Mononuclear cell (primary cell): Measurements from ENCODE around the gene ATG10. TPM values are rescaled to one million over a fixed set of nuclear protein-coding genes. Genes with fewer than 3 reads are reported as not detected.

Source experiments
- H3K27me3 ChIP-seq: 2 replicates; pipeline ENCODE4 v1.6.0; 2011; ENCODE audit warnings: low read length, control low read depth; ENCODE audit not compliant: insufficient read depth
- H3K4me1 ChIP-seq: 2 replicates; pipeline ENCODE4 v1.5.1; 2011; ENCODE audit warnings: mild to moderate bottlenecking, low read length, control low read depth; ENCODE audit not compliant: insufficient read depth
- H3K4me3 ChIP-seq: 2 replicates; pipeline ENCODE4 v1.5.1; 2011; ENCODE audit warnings: mild to moderate bottlenecking, low read length, moderate library complexity
- H3K9me3 ChIP-seq: 2 replicates; pipeline ENCODE4 v1.5.1; 2011; ENCODE audit warnings: low read depth, mild to moderate bottlenecking, control low read depth, low read length
- total RNA-seq: library from RNA; depleted of rRNA; stranded (reverse); fragments of >200 nt; gene quantifications from one replicate; pipeline ENCODE4 v1.2.3, GENCODE V29; 2012

ATG10 gene
- total RNA-seq, 1 donor: 2.4 TPM

DNA sequence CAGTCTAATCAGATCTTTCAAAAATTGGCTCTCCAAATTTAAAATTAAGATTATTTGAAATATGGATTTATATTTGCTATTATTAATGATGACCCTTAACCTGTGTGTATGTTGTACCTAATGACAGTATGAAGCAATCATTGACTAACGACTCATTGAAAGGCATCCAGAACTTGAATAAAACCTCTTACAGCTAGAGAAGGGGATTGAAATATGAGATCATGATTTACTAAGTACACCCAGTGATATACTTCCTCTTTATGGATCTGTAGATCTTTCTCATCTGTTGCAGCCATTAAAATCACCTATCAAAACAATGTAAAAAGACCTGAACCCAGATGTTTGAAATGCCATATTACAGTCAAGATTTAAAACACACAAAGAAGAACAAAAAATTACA, 179.8 kb downstream of the ATG10 start:
- Histone ChIP-seq H3K4me1 (no peaks in the 10 kb centered on the region), H3K4me3 (no peak overlapping the region), H3K9me3 (no peaks in the 10 kb centered on the region), H3K27me3 (no peaks in the 10 kb centered on the region)

GRCh38 chr5:82152978-82153481, 181.2 kb downstream of the ATG10 start:
- Histone ChIP-seq H3K9me3 (no peaks in the 10 kb centered on the region), H3K4me1 (no peaks in the 10 kb centered on the region), H3K27me3 (no peaks in the 10 kb centered on the region), H3K4me3 (no peak overlapping the region)

- no peaks in the 10 kb centered on the region for H3K4me1 ChIP-seq
- H3K27me3 ChIP-seq: no peaks in the 10 kb centered on the region
- H3K4me3 ChIP-seq: no peak overlapping the region
- H3K9me3 ChIP-seq: no peaks in the 10 kb centered on the region
Measured at GRCh38 chr5:82154776-82155175, 183.0 kb downstream of the ATG10 start.

GRCh38 chr5:82155305-82155704, 183.5 kb downstream of the ATG10 start:
- H3K9me3 ChIP-seq: no peaks in the 10 kb centered on the region
- H3K4me3 ChIP-seq: no peak overlapping the region
- no peaks in the 10 kb centered on the region for H3K27me3 ChIP-seq
- H3K4me1 ChIP-seq: no peaks in the 10 kb centered on the region

- no peaks in the 10 kb centered on the region for H3K4me1 ChIP-seq
- H3K27me3 ChIP-seq: no peaks in the 10 kb centered on the region
- H3K9me3 ChIP-seq: no peaks in the 10 kb centered on the region
- no peak overlapping the region for H3K4me3 ChIP-seq
Measured at GRCh38 chr5:82156874-82157273, 185.1 kb downstream of the ATG10 start.

GRCh38 chr5:82158755-82159413, 187.1 kb downstream of the ATG10 start:
- no peaks in the 10 kb centered on the region for H3K27me3 ChIP-seq
- H3K4me3 ChIP-seq: no peak overlapping the region
- no peaks in the 10 kb centered on the region for H3K4me1 ChIP-seq
- H3K9me3 ChIP-seq: no peaks in the 10 kb centered on the region

- Histone ChIP-seq H3K4me3 (no peak overlapping the region), H3K9me3 (no peaks in the 10 kb centered on the region), H3K4me1 (no peaks in the 10 kb centered on the region), H3K27me3 (no peaks in the 10 kb centered on the region)
Measured at GRCh38 chr5:82160948-82161347, 189.1 kb downstream of the ATG10 start.

DNA sequence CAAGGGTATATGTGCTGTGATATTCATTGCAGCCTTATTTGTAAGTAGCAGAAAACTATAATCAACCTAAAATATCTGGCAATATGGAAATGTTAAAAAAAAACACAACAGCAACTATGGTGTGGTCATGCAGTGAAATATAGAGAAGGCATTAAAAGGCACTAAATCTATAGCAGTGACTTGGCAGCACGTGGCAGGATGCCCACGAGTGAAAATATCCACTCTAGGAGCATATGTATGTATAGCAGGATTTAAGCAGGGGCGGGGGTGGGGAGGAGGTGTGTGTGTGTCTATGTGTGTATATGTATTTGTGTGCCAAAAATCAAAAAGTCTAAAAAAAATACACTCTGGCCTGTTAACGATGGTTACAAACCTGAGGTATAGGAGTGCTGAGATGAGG, 190.8 kb downstream of the ATG10 start:
- Histone ChIP-seq H3K4me1 (no peaks in the 10 kb centered on the region), H3K4me3 (no peak overlapping the region), H3K27me3 (no peaks in the 10 kb centered on the region), H3K9me3 (no peaks in the 10 kb centered on the region)

DNA sequence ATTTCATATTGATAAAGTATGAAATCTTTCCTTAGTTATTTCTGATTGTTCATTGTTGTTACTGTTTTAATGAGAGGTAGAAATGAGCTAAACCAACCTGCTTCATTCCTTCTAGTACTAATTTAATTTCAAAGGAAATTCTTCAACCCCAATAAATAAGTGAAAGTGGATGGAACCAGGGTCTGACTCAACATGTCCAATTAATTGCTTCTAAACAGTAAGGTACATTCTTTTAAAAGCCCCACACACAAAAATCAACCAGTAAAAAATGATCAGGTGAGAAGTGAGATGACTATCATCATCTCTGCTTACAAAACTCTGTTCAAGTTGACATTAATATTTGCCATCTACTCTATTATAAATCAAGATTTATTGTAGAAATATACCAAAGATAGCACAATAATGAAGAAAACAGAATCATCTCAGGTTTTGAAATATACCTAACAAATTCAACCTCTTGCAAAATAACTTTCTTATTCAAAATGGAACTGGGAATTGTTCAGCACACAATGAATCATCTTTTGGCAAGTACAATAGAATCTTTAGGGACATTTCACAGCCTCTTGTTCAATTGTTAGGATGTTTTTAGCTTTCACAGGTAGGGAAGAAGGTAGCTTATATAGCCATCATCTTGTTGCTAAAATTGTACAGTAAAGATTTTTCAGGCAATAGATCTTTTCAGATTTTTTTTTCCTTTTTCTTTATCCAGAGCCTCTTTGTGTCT, 191.8 kb downstream of the ATG10 start:
- H3K4me3 ChIP-seq: no peak overlapping the region

GRCh38 chr5:82164176-82164976, 192.6 kb downstream of the ATG10 start:
- Histone ChIP-seq H3K9me3 (no peaks in the 10 kb centered on the region), H3K4me3 (no peak overlapping the region), H3K27me3 (no peaks in the 10 kb centered on the region), H3K4me1 (no peaks in the 10 kb centered on the region)

More for the DNA sequence above, 191.8 kb downstream of the ATG10 start:
- Histone ChIP-seq H3K4me1 (no peaks in the 10 kb centered on the region), H3K9me3 (no peaks in the 10 kb centered on the region), H3K27me3 (no peaks in the 10 kb centered on the region)

DNA sequence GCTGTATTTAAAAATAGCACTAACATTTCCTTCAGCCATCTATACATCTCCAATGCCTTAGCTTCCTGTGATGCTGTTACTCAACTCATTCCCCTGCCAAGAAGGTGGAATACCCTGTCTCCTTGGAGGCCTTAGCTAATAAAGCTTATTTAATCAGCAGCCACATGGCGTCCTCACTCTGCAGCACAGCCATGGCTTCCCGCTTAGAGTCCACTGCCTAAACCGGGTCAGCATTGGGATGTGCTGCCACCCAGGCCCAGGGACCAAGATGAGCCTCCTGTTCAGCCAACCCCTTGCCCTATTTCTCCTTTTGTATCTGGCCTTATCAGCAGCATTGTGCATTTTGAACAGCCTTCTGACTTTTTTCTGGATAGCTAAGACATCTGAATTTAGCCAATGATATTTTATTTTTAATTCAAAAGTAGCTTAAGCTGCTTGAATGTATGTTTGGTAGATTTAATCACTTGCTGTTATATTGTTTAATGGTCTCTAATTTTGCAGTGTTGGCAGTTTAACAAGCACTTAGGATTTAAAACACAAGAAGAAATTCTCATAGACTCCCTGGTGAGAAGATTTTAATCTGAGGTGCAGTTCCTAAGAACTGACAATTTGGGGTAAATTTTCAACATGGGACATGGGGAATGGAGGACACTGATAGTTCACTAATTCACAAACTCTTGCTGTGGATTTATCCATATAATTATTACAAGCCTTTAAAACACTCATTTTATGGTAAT, 193.3 kb downstream of the ATG10 start:
- H3K9me3 ChIP-seq: no peaks in the 10 kb centered on the region
- H3K4me3 ChIP-seq: no peak overlapping the region
- H3K27me3 ChIP-seq: no peaks in the 10 kb centered on the region
- H3K4me1 ChIP-seq: no peaks in the 10 kb centered on the region

GRCh38 chr5:82165740-82166530, 194.1 kb downstream of the ATG10 start:
- Histone ChIP-seq H3K4me1 (no peaks in the 10 kb centered on the region), H3K27me3 (no peaks in the 10 kb centered on the region), H3K4me3 (no peak overlapping the region), H3K9me3 (no peaks in the 10 kb centered on the region)

DNA sequence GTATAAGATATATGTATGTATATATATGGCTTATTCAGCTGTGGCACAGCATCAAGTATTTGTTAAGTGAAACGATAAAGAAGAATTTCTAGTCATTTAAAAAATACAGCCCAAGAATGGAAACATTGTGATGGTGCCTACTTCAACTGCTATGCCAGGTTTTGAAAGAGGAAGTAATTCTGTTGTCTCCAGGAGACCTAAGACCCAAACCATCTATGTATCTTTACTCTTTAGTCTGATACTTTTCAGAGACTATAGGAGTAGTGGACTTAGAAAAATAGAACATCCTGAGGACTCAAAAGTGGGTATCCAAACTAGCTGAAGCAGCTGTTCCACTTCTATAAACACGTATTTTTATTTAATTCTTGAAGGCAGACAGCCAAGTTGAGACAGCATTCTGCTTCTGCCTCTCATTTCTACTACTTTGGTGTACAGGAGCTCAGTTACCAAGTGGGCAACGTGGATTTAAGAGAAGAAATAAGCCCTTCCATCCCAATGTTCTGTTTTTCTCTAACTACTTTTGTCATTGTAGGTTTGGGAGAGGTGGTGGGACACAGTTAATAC, 195.6 kb downstream of the ATG10 start:
- no peaks in the 10 kb centered on the region for H3K27me3 ChIP-seq
- H3K4me1 ChIP-seq: no peaks in the 10 kb centered on the region
- no peak overlapping the region for H3K4me3 ChIP-seq
- no peaks in the 10 kb centered on the region for H3K9me3 ChIP-seq

DNA sequence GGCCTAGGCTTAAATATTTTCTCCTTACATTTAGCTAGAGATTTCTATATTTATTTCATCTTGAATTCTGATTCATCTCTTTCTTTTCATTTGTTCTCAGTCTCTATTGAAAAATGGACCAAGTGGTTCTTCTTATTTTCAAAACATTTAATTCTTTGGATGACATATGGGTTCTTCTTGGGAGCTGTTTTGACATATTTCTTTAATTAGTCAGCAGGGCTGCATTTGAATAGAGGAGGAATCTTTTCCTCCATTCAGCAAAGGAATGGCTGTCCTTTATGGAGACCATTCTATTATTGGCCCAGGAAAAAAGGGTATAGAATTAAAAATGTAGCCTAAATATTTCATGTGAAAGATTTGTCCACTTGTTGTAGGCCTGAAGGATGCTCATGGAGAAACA, 196.5 kb downstream of the ATG10 start:
- no peaks in the 10 kb centered on the region for H3K27me3 ChIP-seq
- no peaks in the 10 kb centered on the region for H3K9me3 ChIP-seq
- H3K4me1 ChIP-seq: no peaks in the 10 kb centered on the region
- H3K4me3 ChIP-seq: no peak overlapping the region
